ENCODE data around the gene EMP3. TPM values are rescaled to one million over a fixed set of nuclear protein-coding genes. Genes with fewer than 3 reads are reported as not detected.

EMP3 gene
- total RNA-seq, 1 experiment from 2014 or later, result 77.3 TPM

GRCh38 chr19:48333467-48334384 lies 8.4 kb downstream of the EMP3 start:
- Histone ChIP-seq H3K27me3 (ENCODE audit: low read length) (no peaks in the 10 kb centered on the region), H3K9ac (ENCODE audit: low read length) (peak overlapping the region; percentile 85), H3K9me3 (ENCODE audit: low read length) (0 out of 2 replicates have a peak, but pooled peaks cover under 1% of the 10 kb centered on the region), H3K79me2 (ENCODE audit: low read length) (0 out of 2 replicates have a peak, but pooled peaks cover 3% of the 10 kb centered on the region), H3K4me2 (ENCODE audit: low read depth, low read length, poor library complexity, severe bottlenecking) (peak overlapping the region; percentile 78), H4K20me1 (ENCODE audit: insufficient read depth, low read depth, low read length) (no peaks in the 10 kb centered on the region), H2AFZ (ENCODE audit: low read length) (peak overlapping the region; percentile 57; the same call in 1 of the 2 replicates), H3K4me1 (ENCODE audit: low read length) (peaks cover 45% of the 10 kb centered on the region), H3K36me3 (ENCODE audit: insufficient read depth, low read length) (peaks cover under 1% of the 10 kb centered on the region; the same call in 1 of the 2 replicates), H3K9me2 (replicated peaks; ENCODE audit: insufficient read depth, low read length) (no peaks in the 10 kb centered on the region), H3K27ac (ENCODE audit: low read length) (peak overlapping the region; percentile 89), H3K4me3 (ENCODE audit: low read length) (peak overlapping the region; percentile 76)
- DNase-seq, result peak; percentile 98

GRCh38 chr19:48338253-48338755 lies 13.0 kb downstream of the EMP3 start:
- no peak for DNase-seq
- Histone ChIP-seq H3K4me2 (ENCODE audit: low read depth, low read length, poor library complexity, severe bottlenecking) (no peak overlapping the region), H3K36me3 (ENCODE audit: insufficient read depth, low read length) (no peaks in the 10 kb centered on the region), H3K27me3 (ENCODE audit: low read length) (no peaks in the 10 kb centered on the region), H3K9me3 (ENCODE audit: low read length) (no peaks in the 10 kb centered on the region), H4K20me1 (ENCODE audit: insufficient read depth, low read depth, low read length) (no peaks in the 10 kb centered on the region), H2AFZ (ENCODE audit: low read length) (no peak overlapping the region), H3K4me3 (ENCODE audit: low read length) (no peak overlapping the region), H3K27ac (ENCODE audit: low read length) (no peak overlapping the region), H3K9ac (ENCODE audit: low read length) (no peak overlapping the region), H3K4me1 (ENCODE audit: low read length) (peaks cover 13% of the 10 kb centered on the region), H3K79me2 (ENCODE audit: low read length) (0 out of 2 replicates have a peak, but pooled peaks cover 3% of the 10 kb centered on the region), H3K9me2 (replicated peaks; ENCODE audit: insufficient read depth, low read length) (no peaks in the 10 kb centered on the region)

GRCh38 chr19:48338802-48339503 lies 13.6 kb downstream of the EMP3 start:
- no peak overlapping the region for H3K9ac ChIP-seq (ENCODE audit: low read length)
- H3K27ac ChIP-seq (ENCODE audit: low read length), result no peak overlapping the region
- H3K27me3 ChIP-seq (ENCODE audit: low read length), result no peaks in the 10 kb centered on the region
- DNase-seq, result no peak
- H3K36me3 ChIP-seq (ENCODE audit: insufficient read depth, low read length), result no peaks in the 10 kb centered on the region
- H3K9me2 ChIP-seq (replicated peaks; ENCODE audit: insufficient read depth, low read length), result no peaks in the 10 kb centered on the region
- H4K20me1 ChIP-seq (ENCODE audit: insufficient read depth, low read depth, low read length), result no peaks in the 10 kb centered on the region
- H3K79me2 ChIP-seq (ENCODE audit: low read length), result 0 out of 2 replicates have a peak, but pooled peaks cover 3% of the 10 kb centered on the region
- H3K4me3 ChIP-seq (ENCODE audit: low read length), result no peak overlapping the region
- no peaks in the 10 kb centered on the region for H3K9me3 ChIP-seq (ENCODE audit: low read length)
- no peak overlapping the region for H2AFZ ChIP-seq (ENCODE audit: low read length)
- peaks cover 9% of the 10 kb centered on the region for H3K4me1 ChIP-seq (ENCODE audit: low read length)
- no peak overlapping the region for H3K4me2 ChIP-seq (ENCODE audit: low read depth, low read length, poor library complexity, severe bottlenecking)

- H3K9me2 ChIP-seq (replicated peaks; ENCODE audit: insufficient read depth, low read length), result no peaks in the 10 kb centered on the region
- H3K4me2 ChIP-seq (ENCODE audit: low read depth, low read length, poor library complexity, severe bottlenecking), result no peak overlapping the region
- no peak overlapping the region for H3K9ac ChIP-seq (ENCODE audit: low read length)
Observed at GRCh38 chr19:48340995-48341394, 15.6 kb downstream of the EMP3 start.

GRCh38 chr19:48341515-48342413 lies 16.4 kb downstream of the EMP3 start:
- H2AFZ ChIP-seq (ENCODE audit: low read length), result no peak overlapping the region
- no peaks in the 10 kb centered on the region for H3K4me1 ChIP-seq (ENCODE audit: low read length)
- H3K9me2 ChIP-seq (replicated peaks; ENCODE audit: insufficient read depth, low read length), result no peaks in the 10 kb centered on the region
- no peaks in the 10 kb centered on the region for H4K20me1 ChIP-seq (ENCODE audit: insufficient read depth, low read depth, low read length)
- H3K79me2 ChIP-seq (ENCODE audit: low read length), result no peaks in the 10 kb centered on the region
- H3K4me3 ChIP-seq (ENCODE audit: low read length), result no peak overlapping the region
- no peak overlapping the region for H3K4me2 ChIP-seq (ENCODE audit: low read depth, low read length, poor library complexity, severe bottlenecking)
- H3K27me3 ChIP-seq (ENCODE audit: low read length), result no peaks in the 10 kb centered on the region
- no peak for DNase-seq
- no peaks in the 10 kb centered on the region for H3K9me3 ChIP-seq (ENCODE audit: low read length)
- no peak overlapping the region for H3K9ac ChIP-seq (ENCODE audit: low read length)
- no peak overlapping the region for H3K27ac ChIP-seq (ENCODE audit: low read length)
- no peaks in the 10 kb centered on the region for H3K36me3 ChIP-seq (ENCODE audit: insufficient read depth, low read length)

More at GRCh38 chr19:48340995-48341394, 15.6 kb downstream of the EMP3 start:
- Histone ChIP-seq H3K27ac (ENCODE audit: low read length) (no peak overlapping the region), H3K79me2 (ENCODE audit: low read length) (no peaks in the 10 kb centered on the region), H3K4me3 (ENCODE audit: low read length) (no peak overlapping the region), H3K27me3 (ENCODE audit: low read length) (no peaks in the 10 kb centered on the region), H3K9me3 (ENCODE audit: low read length) (no peaks in the 10 kb centered on the region), H2AFZ (ENCODE audit: low read length) (no peak overlapping the region), H4K20me1 (ENCODE audit: insufficient read depth, low read depth, low read length) (no peaks in the 10 kb centered on the region), H3K36me3 (ENCODE audit: insufficient read depth, low read length) (no peaks in the 10 kb centered on the region), H3K4me1 (ENCODE audit: low read length) (no peaks in the 10 kb centered on the region)
- DNase-seq, result no peak

- H3K4me2 ChIP-seq (ENCODE audit: low read depth, low read length, poor library complexity, severe bottlenecking), result no peak overlapping the region
- no peak overlapping the region for H3K9ac ChIP-seq (ENCODE audit: low read length)
- H3K4me3 ChIP-seq (ENCODE audit: low read length), result no peak overlapping the region
- DNase-seq, result no peak
- no peaks in the 10 kb centered on the region for H3K79me2 ChIP-seq (ENCODE audit: low read length)
- H3K27me3 ChIP-seq (ENCODE audit: low read length), result no peaks in the 10 kb centered on the region
- H3K27ac ChIP-seq (ENCODE audit: low read length), result no peak overlapping the region
- no peaks in the 10 kb centered on the region for H3K9me2 ChIP-seq (replicated peaks; ENCODE audit: insufficient read depth, low read length)
- no peaks in the 10 kb centered on the region for H3K4me1 ChIP-seq (ENCODE audit: low read length)
- no peaks in the 10 kb centered on the region for H3K36me3 ChIP-seq (ENCODE audit: insufficient read depth, low read length)
- H2AFZ ChIP-seq (ENCODE audit: low read length), result no peak overlapping the region
- no peaks in the 10 kb centered on the region for H4K20me1 ChIP-seq (ENCODE audit: insufficient read depth, low read depth, low read length)
- H3K9me3 ChIP-seq (ENCODE audit: low read length), result no peaks in the 10 kb centered on the region
Observed at GRCh38 chr19:48342414-48342738, 17.0 kb downstream of the EMP3 start.

- Histone ChIP-seq H2AFZ (ENCODE audit: low read length) (no peak overlapping the region), H3K4me3 (ENCODE audit: low read length) (no peak overlapping the region), H3K27ac (ENCODE audit: low read length) (no peak overlapping the region), H3K9me3 (ENCODE audit: low read length) (no peaks in the 10 kb centered on the region), H3K79me2 (ENCODE audit: low read length) (no peaks in the 10 kb centered on the region), H4K20me1 (ENCODE audit: insufficient read depth, low read depth, low read length) (no peaks in the 10 kb centered on the region), H3K27me3 (ENCODE audit: low read length) (no peaks in the 10 kb centered on the region), H3K9me2 (replicated peaks; ENCODE audit: insufficient read depth, low read length) (no peaks in the 10 kb centered on the region), H3K9ac (ENCODE audit: low read length) (no peak overlapping the region), H3K4me2 (ENCODE audit: low read depth, low read length, poor library complexity, severe bottlenecking) (no peak overlapping the region), H3K4me1 (ENCODE audit: low read length) (no peaks in the 10 kb centered on the region), H3K36me3 (ENCODE audit: insufficient read depth, low read length) (no peaks in the 10 kb centered on the region)
- no peak for DNase-seq
Observed at GRCh38 chr19:48342841-48343540, 17.6 kb downstream of the EMP3 start.
